GM12878 (cell line): ENCODE results near the gene S100A11.

ENCODE experiments used
- ATF2 ChIP-seq: IDR thresholded peaks from 2 replicates; pipeline ENCODE4 v1.6.1; 2012; ENCODE audit warnings: low read length, inconsistent platforms
- CTCF ChIP-seq, 3 experiments: IDR thresholded peaks in 2 of 3; conservative IDR thresholded peaks in 1 of 3; 2 replicates each; pipeline ENCODE4 v1.5.1; 2011; ENCODE audit warnings: low read depth in 3 of 3, low read length in 3 of 3, mild to moderate bottlenecking in 3 of 3, control low read depth in 2 of 3, moderate library complexity in 2 of 3, inconsistent platforms in 1 of 3, mixed read lengths in 1 of 3; ENCODE audit not compliant: control insufficient read depth in 2 of 3, insufficient read depth in 1 of 3; ENCODE audit errors: extremely low read depth in 1 of 3
- EZH2 ChIP-seq: IDR thresholded peaks from 2 replicates; pipeline ENCODE4 v1.6.1; 2012; ENCODE audit warnings: low read depth, mild to moderate bottlenecking, control low read depth, inconsistent platforms, low read length, borderline replicate concordance; ENCODE audit not compliant: control insufficient read depth
- FOXM1 ChIP-seq: IDR thresholded peaks from 2 replicates; pipeline ENCODE4 v1.6.1; 2012; ENCODE audit warnings: low read depth, mild to moderate bottlenecking, inconsistent platforms, low read length, moderate library complexity
- HDAC6 ChIP-seq: fragments of 200-600 bp; sonication (generic); IDR thresholded peaks from one replicate; pipeline ENCODE4 v1.8.0; 2017; ENCODE audit warnings: antibody characterized with exemption; ENCODE audit not compliant: unreplicated experiment
- IKZF1 ChIP-seq: fragments of 450-650 bp; conservative IDR thresholded peaks from 2 replicates; pipeline ENCODE4 v1.6.1; 2017; ENCODE audit warnings: antibody characterized with exemption, mild to moderate bottlenecking
- POLR2A ChIP-seq: IDR thresholded peaks from 2 replicates; pipeline ENCODE4 v1.6.1; 2011; ENCODE audit warnings: low read depth, mild to moderate bottlenecking, low read length
- POLR2AphosphoS5 ChIP-seq: IDR thresholded peaks from 2 replicates; pipeline ENCODE4 v1.6.1; 2011; ENCODE audit warnings: mild to moderate bottlenecking, low read length, inconsistent platforms
- RAD21 ChIP-seq: IDR thresholded peaks from 2 replicates; pipeline ENCODE4 v1.6.1; 2011; ENCODE audit warnings: mild to moderate bottlenecking, low read depth, low read length, moderate library complexity; ENCODE audit not compliant: insufficient read depth
- REST ChIP-seq: IDR thresholded peaks from 2 replicates; pipeline ENCODE4 v1.6.1; 2012; ENCODE audit warnings: mild to moderate bottlenecking, low read depth, low read length
- SMARCA5 ChIP-seq: fragments of 450-650 bp; IDR thresholded peaks from 2 replicates; pipeline ENCODE4 v1.6.1; 2017; ENCODE audit warnings: mild to moderate bottlenecking
- SREBF2 ChIP-seq: IDR thresholded peaks from 2 replicates; pipeline ENCODE4 v1.6.1; 2012; ENCODE audit warnings: mild to moderate bottlenecking, low read length
- ZNF687 ChIP-seq: fragments of 450-650 bp; IDR thresholded peaks from 2 replicates; pipeline ENCODE4 v1.6.1; 2017; ENCODE audit warnings: mild to moderate bottlenecking, moderate library complexity
- ZSCAN29 ChIP-seq: fragments of 450-650 bp; IDR thresholded peaks from 2 replicates; pipeline ENCODE4 v1.6.1; 2017; ENCODE audit warnings: mild to moderate bottlenecking, moderate library complexity

- no peak for TF ChIP-seq RAD21
- TF ChIP-seq CTCF (IDR thresholded peaks at IDR 0.05 in 2 of 3, conservative IDR thresholded peaks at IDR 0.05 in 1 of 3; ENCODE audit: control insufficient read depth in 2 of 3, extremely low read depth in 1 of 3, insufficient read depth in 1 of 3, low read depth in 3 of 3, low read length in 3 of 3), result no peak
- no peak for TF ChIP-seq POLR2AphosphoS5
- no peak for TF ChIP-seq SMARCA5
- no peak for TF ChIP-seq ZSCAN29
- no peak for TF ChIP-seq FOXM1
- no peak for TF ChIP-seq EZH2
- TF ChIP-seq ATF2, result no peak
- no peak for TF ChIP-seq POLR2A
- TF ChIP-seq ZNF687, result no peak
- no peak for TF ChIP-seq IKZF1
- no peak for TF ChIP-seq SREBF2
- no peak for TF ChIP-seq HDAC6
- TF ChIP-seq REST, result no peak
Measured at GRCh38 chr1:152044386-152044785, 7.6 kb upstream of the S100A11 start.
